Endometrial microvascular endothelial cells (primary cell): Measurements from ENCODE around the gene MTFR1L. TPM values are rescaled to one million over a fixed set of nuclear protein-coding genes. Genes with fewer than 3 reads are reported as not detected.

Source experiments
- in situ Hi-C: cut with HindIII; loops from 2 replicates; pipeline ENCODE4 v1.10.0; 2017; ENCODE audit warnings: low sequenced_read_pairs, low pct_unique_long_range_greater_than_20kb; ENCODE audit errors: inconsistent ontology term
- total RNA-seq: library from RNA; depleted of rRNA; stranded (reverse); fragments of >200 nt; gene quantifications from one replicate; pipeline ENCODE4 v1.2.3, GENCODE V29; 2015; ENCODE audit errors: inconsistent ontology term

The MTFR1L gene
- 47.1 TPM for total RNA-seq

GRCh38 chr1:25819491-25820246 lies at the start of gene MTFR1L:
Gene MTFR1L (plus strand): TSS chr1:25819954. CDS start chr1:25823105, 3,151 bp downstream.
- in situ Hi-C loops = no loop called here

- in situ Hi-C loops = no loop called here
Observed at GRCh38 chr1:25770541-25771220, 49.1 kb upstream of the MTFR1L start.

- in situ Hi-C loops = no loop called here
Observed at GRCh38 chr1:25771221-25772114, 48.3 kb upstream of the MTFR1L start.

GRCh38 chr1:25772164-25772563 lies 47.6 kb upstream of the MTFR1L start:
- in situ Hi-C loops = no loop called here

GRCh38 chr1:25772692-25773245 lies 47.0 kb upstream of the MTFR1L start:
- in situ Hi-C loops = no loop called here

GRCh38 chr1:25773441-25774125 lies 46.2 kb upstream of the MTFR1L start:
- in situ Hi-C loops = no loop called here

- in situ Hi-C loops = no loop called here
Observed at GRCh38 chr1:25774206-25774803, 45.4 kb upstream of the MTFR1L start.

GRCh38 chr1:25774921-25775771 lies 44.6 kb upstream of the MTFR1L start:
- in situ Hi-C loops = loop anchor here (25.0 kb wide), 1 partner anchor 163 kb away; the partner anchor contains the start of gene MAN1C1

GRCh38 chr1:25779388-25779787 lies 40.4 kb upstream of the MTFR1L start:
- in situ Hi-C loops = loop anchor here (25.0 kb wide), 1 partner anchor 167 kb away; the partner anchor contains the start of gene MAN1C1

GRCh38 chr1:25779894-25780293 lies 39.9 kb upstream of the MTFR1L start:
- in situ Hi-C loops = loop anchor here (25.0 kb wide), 1 partner anchor 168 kb away; the partner anchor contains the start of gene MAN1C1

GRCh38 chr1:25780318-25781129 lies 39.2 kb upstream of the MTFR1L start:
- in situ Hi-C loops = loop anchor here (25.0 kb wide), 1 partner anchor 168 kb away; the partner anchor contains the start of gene MAN1C1

GRCh38 chr1:25781130-25781433 lies 38.7 kb upstream of the MTFR1L start:
- in situ Hi-C loops = loop anchor here (25.0 kb wide), 1 partner anchor 169 kb away; the partner anchor contains the start of gene MAN1C1

- in situ Hi-C loops = loop anchor here (25.0 kb wide), 1 partner anchor 170 kb away; the partner anchor contains the start of gene MAN1C1
Observed at GRCh38 chr1:25782608-25783201, 37.0 kb upstream of the MTFR1L start.

GRCh38 chr1:25784575-25785051 lies 35.1 kb upstream of the MTFR1L start:
- in situ Hi-C loops = loop anchor here (25.0 kb wide), 1 partner anchor 172 kb away; the partner anchor contains the start of gene MAN1C1

- in situ Hi-C loops = loop anchor here (25.0 kb wide), 1 partner anchor 173 kb away; the partner anchor contains the start of gene MAN1C1
Observed at GRCh38 chr1:25785333-25786067, 34.3 kb upstream of the MTFR1L start.
